Endothelial cell of umbilical vein (primary cell): ENCODE results near the gene SKAP1. TPM values are rescaled to one million over a fixed set of nuclear protein-coding genes. Genes with fewer than 3 reads are reported as not detected.

Experiments
- BruUV-seq: library from RNA; stranded (reverse); fragments of 400-500 nt; replicated peaks from 2 replicates; lab custom pipeline; 2021; lab: Mats Ljungman, UMichigan
- CTCF ChIA-PET: fragments of 300-600, 350-600 bp; sonication (Branson Sonifier 250); formaldehyde crosslinking; loops from one replicate; lab custom pipeline; 2021; ENCODE audit warnings: antibody characterized with exemption, inconsistent platforms; lab: Charles Lee
- POLR2A ChIA-PET: fragments of 300-600, 350-600 bp; sonication (Branson Sonifier 250); formaldehyde crosslinking; loops from one replicate; lab custom pipeline; 2021; ENCODE audit warnings: antibody characterized with exemption, inconsistent platforms; lab: Charles Lee
- DNase-seq: peaks from one replicate; pipeline ENCODE4 v3.0.0-alpha.2; 2011; ENCODE audit warnings: low read depth, low spot score
- FAIRE-seq: peaks from 2 replicates; lab custom pipeline; 2011; peaks lifted over from hg19 to GRCh38; lab: Jason Lieb, UNC
- H2AFZ ChIP-seq: 2 replicates; pipeline ENCODE4 v1.6.0; 2012; ENCODE audit warnings: low read depth, low read length, control low read depth, inconsistent platforms
- H3K27ac ChIP-seq: 2 replicates; pipeline ENCODE4 v1.5.1; 2011; ENCODE audit warnings: low read depth, mild to moderate bottlenecking, control low read depth, low read length, moderate library complexity; ENCODE audit not compliant: insufficient read depth
- H3K27me3 ChIP-seq, 2 experiments: 2 replicates each; pipeline versions ENCODE4 v1.6.0 to v1.6.1; 2011; ENCODE audit warnings: low read length in 2 of 2, mixed read lengths in 1 of 2; ENCODE audit not compliant: control insufficient read depth in 2 of 2, insufficient read depth in 2 of 2
- H3K36me3 ChIP-seq, 2 experiments: 2 replicates in 1 of 2; 3 replicates in 1 of 2; pipeline ENCODE4 v1.5.1; 2011; ENCODE audit warnings: low read length in 2 of 2, mild to moderate bottlenecking in 1 of 2, moderate library complexity in 1 of 2; ENCODE audit not compliant: control insufficient read depth in 2 of 2, insufficient read depth in 2 of 2; ENCODE audit errors: extremely low read depth in 1 of 2
- H3K4me1 ChIP-seq: 3 replicates; pipeline ENCODE4 v1.5.1; 2011; ENCODE audit warnings: mild to moderate bottlenecking, low read length; ENCODE audit not compliant: control insufficient read depth, insufficient read depth; ENCODE audit errors: extremely low read depth
- H3K4me2 ChIP-seq: 2 replicates; pipeline ENCODE4 v1.6.1; 2011; ENCODE audit warnings: low read length, control low read depth, mixed read lengths; ENCODE audit not compliant: insufficient read depth
- H3K4me3 ChIP-seq, 3 experiments: fragments of 200-600 bp in 1 of 3; sonication (generic), shearing (Covaris generic) in 1 of 3; replicated peaks in 1 of 3; 2 replicates each; pipeline ENCODE4 v1.5.1; 2011 to 2016; ENCODE audit warnings: control low read depth in 3 of 3, low read length in 3 of 3, mild to moderate bottlenecking in 2 of 3, inconsistent platforms in 1 of 3, low read depth in 1 of 3, moderate library complexity in 1 of 3; ENCODE audit not compliant: insufficient read depth in 1 of 3
- H3K79me2 ChIP-seq: 2 replicates; pipeline ENCODE4 v1.6.0; 2012; ENCODE audit warnings: low read length, inconsistent platforms; ENCODE audit not compliant: control insufficient read depth, insufficient read depth
- H3K9ac ChIP-seq: replicated peaks from 2 replicates; pipeline ENCODE3; 2011; ENCODE audit warnings: low read length, control low read depth; ENCODE audit not compliant: insufficient read depth; ENCODE audit errors: extremely low read depth
- H3K9me1 ChIP-seq: replicated peaks from 3 replicates; pipeline ENCODE4 v1.6.0; 2011; ENCODE audit warnings: mild to moderate bottlenecking, low read length; ENCODE audit not compliant: control insufficient read depth, insufficient read depth; ENCODE audit errors: extremely low read depth
- H3K9me3 ChIP-seq: replicated peaks from 2 replicates; pipeline ENCODE4 v1.5.1; 2012; ENCODE audit warnings: low read length, inconsistent platforms; ENCODE audit not compliant: control insufficient read depth, insufficient read depth
- H4K20me1 ChIP-seq: replicated peaks from 2 replicates; pipeline ENCODE3; 2011; ENCODE audit warnings: mild to moderate bottlenecking, low read length; ENCODE audit not compliant: control insufficient read depth, insufficient read depth; ENCODE audit errors: extremely low read depth
- CTCF ChIP-seq, 2 donors: IDR thresholded peaks; 1 replicate in 1 of 2; 2 replicates in 1 of 2; pipeline ENCODE4 v1.5.1; 2011; ENCODE audit warnings: low read length in 2 of 2, mild to moderate bottlenecking in 2 of 2, moderate library complexity in 2 of 2, control low read depth in 1 of 2, inconsistent platforms in 1 of 2, low read depth in 1 of 2; ENCODE audit not compliant: insufficient read depth in 1 of 2; ENCODE audit errors: extremely low read depth in 1 of 2
- EZH2 ChIP-seq: IDR thresholded peaks from 2 replicates; pipeline ENCODE4 v1.6.1; 2012; ENCODE audit warnings: borderline replicate concordance, low read depth, mild to moderate bottlenecking, moderate library complexity, low read length, inconsistent platforms; ENCODE audit not compliant: severe bottlenecking
- FOS ChIP-seq: IDR thresholded peaks from 2 replicates; pipeline ENCODE4 v1.6.1; 2011; ENCODE audit warnings: mild to moderate bottlenecking, low read length, moderate library complexity, borderline replicate concordance; ENCODE audit not compliant: insufficient read depth
- GATA2 ChIP-seq: IDR thresholded peaks from 2 replicates; pipeline ENCODE4 v1.7.0; 2011; ENCODE audit warnings: low read depth, mild to moderate bottlenecking, moderate library complexity, mixed read lengths, low read length; ENCODE audit not compliant: insufficient read length, insufficient read depth
- JUN ChIP-seq: IDR thresholded peaks from 2 replicates; pipeline ENCODE4 v1.6.1; 2011; ENCODE audit warnings: borderline replicate concordance, low read depth; ENCODE audit not compliant: insufficient read length, insufficient read depth
- MAX ChIP-seq: IDR thresholded peaks from 2 replicates; pipeline ENCODE4 v1.6.1; 2011; ENCODE audit not compliant: insufficient read depth, insufficient read length
- MYC ChIP-seq: IDR thresholded peaks from one replicate; pipeline ENCODE4 v1.6.1; 2011; ENCODE audit warnings: mild to moderate bottlenecking, low read depth, low read length
- POLR2A ChIP-seq: IDR thresholded peaks from 2 replicates; pipeline ENCODE4 v1.6.1; 2012; ENCODE audit warnings: low read depth, mild to moderate bottlenecking, control low read depth, low read length
- POLR2AphosphoS5 ChIP-seq: IDR thresholded peaks from 2 replicates; pipeline ENCODE4 v1.6.1; 2012; ENCODE audit warnings: low read depth, mild to moderate bottlenecking, control low read depth, low read length, moderate library complexity; ENCODE audit not compliant: insufficient read depth
- dilution Hi-C: fragments of 300-500 bp; cut with MboI; formaldehyde crosslinking; loops from one replicate; pipeline ENCODE4 v1.15.0; 2019; ENCODE audit warnings: low sequenced_read_pairs; ENCODE audit not compliant: extremely low pct_ligation_motif_present
- intact Hi-C: fragments of 100-400 bp; cut with micrococcal nuclease; formaldehyde crosslinking; loops from one replicate; pipeline ENCODE4 v1.10.0; 2022
- polyA plus RNA-seq, 4 experiments: library from polyadenylated mRNA; depleted of rRNA in 3 of 4; stranded (reverse) in 3 of 4; unstranded in 1 of 4; fragments of >200 nt; gene quantifications; 2 replicates each; pipeline versions ENCODE4 v1.2.1 to v1.2.3, GENCODE V29; 2011 to 2012; ENCODE audit warnings: missing spikeins in 1 of 4
- total RNA-seq: library from RNA; stranded (reverse); gene quantifications from 2 replicates; pipeline ENCODE4 v1.2.3, GENCODE V29; 2021

Gene SKAP1
- total and polyA plus RNA-seq, 2 donors (not counting 3 experiments of a cell fraction or from before 2014, with no cell fraction given) = 0.75 TPM; not detected in 1

- no peaks in the 10 kb centered on the region for H3K9me1 ChIP-seq
- peaks cover 2 to 4% of the 10 kb centered on the region in 2 experiments for H3K27me3 ChIP-seq
- no peaks in the 10 kb centered on the region for H3K79me2 ChIP-seq
- intact Hi-C loops (no loop called here), dilution Hi-C loops (no loop called here)
- H3K9ac ChIP-seq = no peak overlapping the region
- no peak overlapping the region for H2AFZ ChIP-seq
- FAIRE-seq (no peak), DNase-seq (no peak)
- POLR2A ChIA-PET = no interaction called here
- no peaks in the 10 kb centered on the region for H3K4me1 ChIP-seq
- CTCF ChIA-PET = interaction anchor here (1.0 to 4.6 kb wide), 7 partner anchors 11 to 131 kb away, joined by 3 to 32 read pairs (median 4); no protein-coding TSS in a partner anchor
- no peak overlapping the region for H3K4me3 ChIP-seq
- no peaks in the 10 kb centered on the region for H3K9me3 ChIP-seq
- H3K4me2 ChIP-seq = no peak overlapping the region
- TF ChIP-seq MYC = no peak
- TF ChIP-seq MAX = no peak
- no peak for TF ChIP-seq POLR2A
- H3K27ac ChIP-seq = no peak overlapping the region
- BruUV-seq = no TSS peak
- no peaks in the 10 kb centered on the region for H3K36me3 ChIP-seq
- H4K20me1 ChIP-seq = no peaks in the 10 kb centered on the region
These were observed 82.8 kb downstream of the SKAP1 start for GRCh38 chr17:48347177-48347576.

GRCh38 chr17:48344251-48344650, 85.8 kb downstream of the SKAP1 start:
- ChIA-PET POLR2A (interaction anchor here (0.6 kb wide), 1 partner anchor 165 kb away, joined by 4 read pairs; no protein-coding TSS in a partner anchor), CTCF (interaction anchor here (1.3 to 4.6 kb wide), 3 partner anchors 8 to 41 kb away, joined by 3 to 32 read pairs (median 7); no protein-coding TSS in a partner anchor)
- Histone ChIP-seq H3K9me1 (no peaks in the 10 kb centered on the region), H3K4me1 (no peaks in the 10 kb centered on the region), H3K4me2 (no peak overlapping the region), H3K4me3 (no peak overlapping the region), H2AFZ (no peak overlapping the region), H3K9me3 (no peaks in the 10 kb centered on the region), H3K27ac (no peak overlapping the region), H3K27me3 (peaks cover 0 to 4% of the 10 kb centered on the region in 2 experiments), H3K79me2 (no peaks in the 10 kb centered on the region), H3K9ac (no peak overlapping the region), H4K20me1 (no peaks in the 10 kb centered on the region), H3K36me3 (no peaks in the 10 kb centered on the region)
- DNase-seq (no peak), FAIRE-seq (no peak)
- TF ChIP-seq JUN = no peak
- TF ChIP-seq MAX = no peak
- TF ChIP-seq MYC = no peak
- no peak for TF ChIP-seq GATA2
- no peak for TF ChIP-seq POLR2A
- no peak for TF ChIP-seq FOS
- no peak for TF ChIP-seq POLR2AphosphoS5
- TF ChIP-seq EZH2 = no peak
- no peak for TF ChIP-seq CTCF (IDR thresholded peaks at IDR 0.05; ENCODE audit: extremely low read depth in 1 of 2, insufficient read depth in 1 of 2, low read depth in 1 of 2, low read length in 2 of 2)
- intact Hi-C loops (no loop called here), dilution Hi-C loops (no loop called here)
- no TSS peak for BruUV-seq
